Measurements from ENCODE around the gene TXNDC8.

GRCh38 chr9:110334183-110334582, 3.5 kb downstream of the TXNDC8 start:
- TF ChIP-seq CTCF (IDR thresholded peaks at IDR 0.05) (no peak), POLR2A (IDR thresholded peaks at IDR 0.05) (no peak)

Data from uterus (tissue), 2 donors.